ENCODE measurements around the gene PSAPL1.

PSAPL1 gene

DNA sequence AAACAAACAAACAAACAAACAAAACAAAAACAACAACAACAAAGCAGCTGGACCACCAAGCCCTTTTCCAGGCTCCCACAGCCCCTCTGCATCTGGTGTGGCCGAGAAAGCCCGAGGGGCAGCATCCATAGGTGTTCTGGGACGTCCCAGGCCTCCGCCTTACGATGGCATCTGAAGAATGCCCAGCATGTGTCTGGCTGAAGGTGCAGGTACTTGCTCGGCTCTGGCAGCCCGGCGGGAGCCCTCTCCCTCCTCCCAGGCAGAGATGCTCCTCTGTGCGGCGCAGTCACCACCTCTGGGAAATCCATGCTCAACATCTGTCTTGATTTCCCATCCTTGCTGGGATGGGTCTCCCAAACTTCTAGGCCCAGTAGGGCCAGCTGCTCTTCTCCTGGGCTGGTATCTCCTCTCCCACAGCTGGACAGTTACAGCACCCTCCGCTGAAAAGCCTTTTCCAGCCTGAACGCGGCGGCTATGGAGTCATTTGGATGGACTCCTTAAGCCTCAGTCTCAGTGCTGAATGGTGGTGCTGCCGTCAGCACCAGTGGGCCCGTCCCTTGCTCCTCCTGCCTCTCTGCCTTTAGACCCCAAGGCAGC is 4.3 kb downstream of the PSAPL1 start:
- no peaks in the 10 kb centered on the region for H3K4me1 ChIP-seq
- TF ChIP-seq, protein P1, sequence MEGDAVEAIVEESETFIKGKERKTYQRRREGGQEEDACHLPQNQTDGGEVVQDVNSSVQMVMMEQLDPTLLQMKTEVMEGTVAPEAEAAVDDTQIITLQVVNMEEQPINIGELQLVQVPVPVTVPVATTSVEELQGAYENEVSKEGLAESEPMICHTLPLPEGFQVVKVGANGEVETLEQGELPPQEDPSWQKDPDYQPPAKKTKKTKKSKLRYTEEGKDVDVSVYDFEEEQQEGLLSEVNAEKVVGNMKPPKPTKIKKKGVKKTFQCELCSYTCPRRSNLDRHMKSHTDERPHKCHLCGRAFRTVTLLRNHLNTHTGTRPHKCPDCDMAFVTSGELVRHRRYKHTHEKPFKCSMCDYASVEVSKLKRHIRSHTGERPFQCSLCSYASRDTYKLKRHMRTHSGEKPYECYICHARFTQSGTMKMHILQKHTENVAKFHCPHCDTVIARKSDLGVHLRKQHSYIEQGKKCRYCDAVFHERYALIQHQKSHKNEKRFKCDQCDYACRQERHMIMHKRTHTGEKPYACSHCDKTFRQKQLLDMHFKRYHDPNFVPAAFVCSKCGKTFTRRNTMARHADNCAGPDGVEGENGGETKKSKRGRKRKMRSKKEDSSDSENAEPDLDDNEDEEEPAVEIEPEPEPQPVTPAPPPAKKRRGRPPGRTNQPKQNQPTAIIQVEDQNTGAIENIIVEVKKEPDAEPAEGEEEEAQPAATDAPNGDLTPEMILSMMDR (IDR thresholded peaks at IDR 0.05): no peak
- no peaks in the 10 kb centered on the region for H3K36me3 ChIP-seq (ENCODE audit: control insufficient read depth, insufficient read depth, low read length)
- no peak overlapping the region for H3K9ac ChIP-seq
- H3K9me3 ChIP-seq (ENCODE audit: control insufficient read depth, low read length): no peaks in the 10 kb centered on the region
- no peak overlapping the region for H2AFZ ChIP-seq
- H3K79me2 ChIP-seq: no peaks in the 10 kb centered on the region
- H3K4me3 ChIP-seq (ENCODE audit: low read depth, low read length): no peak overlapping the region
- H3K27ac ChIP-seq: no peak overlapping the region
- H3K27me3 ChIP-seq (ENCODE audit: control insufficient read depth, insufficient read depth, low read length): no peaks in the 10 kb centered on the region
- no peak overlapping the region for H3K4me2 ChIP-seq (ENCODE audit: low read length)

DNA sequence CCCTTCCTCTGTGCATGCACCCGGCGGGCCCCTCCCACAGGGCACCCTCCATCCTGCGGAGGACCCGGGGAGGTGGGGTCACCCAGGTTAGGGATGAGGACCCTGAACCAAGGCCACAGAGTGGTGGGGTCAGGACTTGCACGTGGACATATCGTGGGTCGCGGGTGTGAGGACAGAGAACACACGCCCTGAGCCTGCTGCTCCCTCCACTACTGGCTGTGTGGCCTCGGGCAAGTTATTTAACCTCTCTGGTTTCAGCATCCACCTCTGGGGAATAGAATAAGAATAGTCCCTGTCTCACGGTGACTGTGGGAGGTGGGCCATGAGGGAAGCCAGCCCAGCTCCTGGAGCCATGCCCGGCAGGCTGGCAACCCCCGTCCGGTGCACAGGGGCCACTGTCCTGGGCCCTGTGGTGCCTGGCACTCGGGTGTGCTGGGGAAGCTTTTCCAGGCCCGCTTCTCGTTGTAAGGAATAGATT is 5.1 kb downstream of the PSAPL1 start:
- Histone ChIP-seq H3K27ac (no peak overlapping the region), H3K36me3 (ENCODE audit: control insufficient read depth, insufficient read depth, low read length) (no peaks in the 10 kb centered on the region), H3K4me2 (ENCODE audit: low read length) (no peak overlapping the region), H3K27me3 (ENCODE audit: control insufficient read depth, insufficient read depth, low read length) (no peaks in the 10 kb centered on the region), H3K9ac (no peak overlapping the region), H3K9me3 (ENCODE audit: control insufficient read depth, low read length) (no peaks in the 10 kb centered on the region), H3K4me3 (ENCODE audit: low read depth, low read length) (no peak overlapping the region), H3K4me1 (no peaks in the 10 kb centered on the region), H2AFZ (no peak overlapping the region), H3K79me2 (no peaks in the 10 kb centered on the region)
- TF ChIP-seq, protein P1 (IDR thresholded peaks at IDR 0.05): no peak

DNA sequence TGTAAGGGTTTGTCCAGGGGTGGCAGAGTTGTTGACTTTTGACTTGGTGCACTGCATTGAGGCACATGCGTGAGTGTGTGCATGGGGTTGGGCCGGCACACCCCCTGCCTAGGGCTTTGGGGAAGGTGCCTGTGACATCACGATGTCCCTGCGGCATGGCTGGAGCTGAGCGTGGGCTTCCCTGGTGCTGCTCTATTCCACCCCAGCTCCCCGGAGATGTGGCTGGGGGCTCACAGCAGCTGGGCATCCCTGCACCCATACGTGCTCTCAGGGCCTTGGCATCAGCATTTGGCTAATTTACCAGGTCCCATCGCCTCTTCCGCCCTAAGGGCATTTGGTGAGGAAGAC is 5.7 kb downstream of the PSAPL1 start:
- no peak overlapping the region for H3K9ac ChIP-seq
- H3K27ac ChIP-seq: no peak overlapping the region
- no peaks in the 10 kb centered on the region for H3K27me3 ChIP-seq (ENCODE audit: control insufficient read depth, insufficient read depth, low read length)
- no peaks in the 10 kb centered on the region for H3K79me2 ChIP-seq
- H2AFZ ChIP-seq: no peak overlapping the region
- TF ChIP-seq, protein P1 (IDR thresholded peaks at IDR 0.05): no peak
- no peak overlapping the region for H3K4me2 ChIP-seq (ENCODE audit: low read length)
- H3K36me3 ChIP-seq (ENCODE audit: control insufficient read depth, insufficient read depth, low read length): no peaks in the 10 kb centered on the region
- H3K4me1 ChIP-seq: no peaks in the 10 kb centered on the region
- no peak overlapping the region for H3K4me3 ChIP-seq (ENCODE audit: low read depth, low read length)
- H3K9me3 ChIP-seq (ENCODE audit: control insufficient read depth, low read length): no peaks in the 10 kb centered on the region

DNA sequence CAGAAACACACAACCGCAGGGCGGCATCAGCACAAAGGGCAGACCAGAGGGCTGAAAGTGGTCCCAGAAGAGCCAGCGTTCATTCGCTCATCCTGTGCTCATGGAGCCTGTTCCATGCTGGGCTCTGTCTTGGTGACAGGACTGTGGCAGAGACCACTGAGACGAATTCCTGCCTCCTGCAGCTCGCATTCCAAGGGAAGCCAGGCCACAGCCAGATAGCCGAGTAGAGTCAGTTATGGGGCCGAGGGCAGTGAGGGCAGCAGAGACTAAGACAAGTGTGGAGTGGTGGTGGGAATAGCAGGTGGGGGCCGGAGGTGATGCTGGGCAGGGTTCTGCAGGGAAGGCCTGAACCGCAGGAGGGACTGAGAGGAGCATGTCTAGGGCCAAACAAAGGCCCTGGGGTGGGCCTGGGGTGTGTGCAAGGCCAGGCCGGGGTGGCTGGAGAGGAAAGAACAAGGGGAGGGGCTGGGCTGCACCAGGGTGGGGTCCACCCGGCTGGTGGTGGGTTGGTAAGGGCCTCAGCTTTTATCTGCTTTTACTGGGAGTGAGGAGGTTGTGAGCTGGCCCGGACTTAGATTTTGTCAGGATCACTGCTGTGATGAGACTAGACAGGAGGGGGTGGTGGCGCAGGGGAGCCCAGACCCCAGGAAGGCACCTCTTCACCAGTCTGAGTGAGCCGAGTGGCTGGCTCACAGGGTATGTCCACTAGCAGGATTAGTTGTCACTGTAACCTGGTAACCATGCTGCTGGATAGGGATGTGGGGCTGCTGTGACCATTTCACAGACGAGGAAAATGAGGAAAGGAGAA is 6.3 kb downstream of the PSAPL1 start:
- no peaks in the 10 kb centered on the region for H3K9me3 ChIP-seq (ENCODE audit: control insufficient read depth, low read length)
- no peaks in the 10 kb centered on the region for H3K27me3 ChIP-seq (ENCODE audit: control insufficient read depth, insufficient read depth, low read length)
- H3K79me2 ChIP-seq: no peaks in the 10 kb centered on the region
- H3K36me3 ChIP-seq (ENCODE audit: control insufficient read depth, insufficient read depth, low read length): no peaks in the 10 kb centered on the region
- no peak overlapping the region for H3K9ac ChIP-seq
- no peaks in the 10 kb centered on the region for H3K4me1 ChIP-seq
- H3K4me3 ChIP-seq (ENCODE audit: low read depth, low read length): no peak overlapping the region
- no peak overlapping the region for H2AFZ ChIP-seq
- no peak overlapping the region for H3K4me2 ChIP-seq (ENCODE audit: low read length)
- no peak overlapping the region for H3K27ac ChIP-seq
- TF ChIP-seq, protein P1 (IDR thresholded peaks at IDR 0.05): no peak
